HPDE6-E6E7 (cell line): ENCODE results near the gene CHRNA10.

ENCODE experiments used
- DNase-seq: peaks from one replicate; pipeline ENCODE4 v3.0.0; 2011; ENCODE audit warnings: missing footprints; ENCODE audit errors: extremely low spot score

Gene CHRNA10, protein sequence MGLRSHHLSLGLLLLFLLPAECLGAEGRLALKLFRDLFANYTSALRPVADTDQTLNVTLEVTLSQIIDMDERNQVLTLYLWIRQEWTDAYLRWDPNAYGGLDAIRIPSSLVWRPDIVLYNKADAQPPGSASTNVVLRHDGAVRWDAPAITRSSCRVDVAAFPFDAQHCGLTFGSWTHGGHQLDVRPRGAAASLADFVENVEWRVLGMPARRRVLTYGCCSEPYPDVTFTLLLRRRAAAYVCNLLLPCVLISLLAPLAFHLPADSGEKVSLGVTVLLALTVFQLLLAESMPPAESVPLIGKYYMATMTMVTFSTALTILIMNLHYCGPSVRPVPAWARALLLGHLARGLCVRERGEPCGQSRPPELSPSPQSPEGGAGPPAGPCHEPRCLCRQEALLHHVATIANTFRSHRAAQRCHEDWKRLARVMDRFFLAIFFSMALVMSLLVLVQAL

DNA sequence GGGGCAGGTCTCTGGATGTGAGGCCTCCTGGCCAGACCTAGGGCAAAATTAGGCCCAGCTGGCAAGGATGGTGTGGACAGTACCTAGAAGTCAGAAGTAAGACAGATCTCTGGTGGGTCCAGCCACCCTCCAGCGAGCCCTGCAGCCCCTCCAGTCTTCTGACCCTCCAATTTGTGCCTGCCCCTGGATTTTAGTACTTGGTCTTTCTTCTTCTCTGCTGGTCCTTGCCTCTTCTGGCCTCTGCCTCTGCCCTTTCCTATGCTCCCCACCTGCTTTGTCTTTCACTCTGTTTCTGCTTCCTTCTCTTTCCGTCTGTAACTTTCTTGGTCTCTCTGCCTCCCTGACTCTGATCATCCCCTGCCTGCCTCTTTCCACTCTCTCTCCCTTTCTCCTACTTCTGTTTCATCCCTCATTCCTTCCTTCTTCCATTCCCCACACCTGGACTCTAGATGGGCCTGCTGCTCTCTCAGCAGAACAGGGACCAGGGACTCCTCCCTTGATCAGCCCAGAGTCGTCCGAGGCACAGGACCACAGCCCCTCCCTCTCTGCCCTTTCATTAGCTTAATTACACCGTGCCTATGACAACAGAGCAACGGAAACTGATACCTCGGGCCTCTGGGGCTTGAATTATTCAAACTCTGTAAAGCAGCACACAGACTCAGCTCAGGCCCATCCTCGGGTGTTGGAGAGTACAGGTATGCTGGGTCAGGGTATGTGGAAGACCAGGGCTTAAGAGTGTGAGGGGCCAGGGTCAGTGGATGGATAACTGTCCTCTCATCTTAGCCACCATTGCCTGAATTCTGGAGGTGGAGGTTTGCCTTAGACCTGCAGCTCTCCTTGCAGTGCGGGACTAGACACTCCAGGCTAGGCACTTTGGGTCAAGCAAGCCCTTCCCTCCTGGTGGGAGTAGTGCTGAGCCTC is at the start of gene CHRNA10:
TSS of gene CHRNA10 (minus strand) at position 51 of the 921 bp plus-strand sequence. CDS start 72 bp downstream, outside the sequence.
- DNase-seq: no peak

DNA sequence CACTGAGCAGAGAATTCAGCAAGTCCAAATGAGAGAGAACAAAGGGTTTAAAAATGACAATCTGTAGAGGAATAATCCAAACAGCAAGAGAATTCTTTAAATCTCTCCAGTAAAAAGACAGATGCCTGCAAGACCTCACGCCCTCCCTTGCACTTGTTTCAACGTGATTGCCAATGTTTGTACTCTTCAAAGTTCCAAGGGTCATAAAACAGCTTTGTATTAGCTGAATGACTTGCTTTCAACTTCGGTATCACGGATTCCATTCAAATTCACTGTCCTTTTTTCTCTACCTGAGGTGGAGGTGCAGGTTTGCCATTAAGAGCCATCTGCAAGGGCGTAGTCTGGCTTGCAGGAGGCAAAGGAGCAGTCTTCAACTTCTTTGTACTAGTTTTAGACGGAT is 41.1 kb upstream of the CHRNA10 start:
- DNase-seq: no peak

- no peak for DNase-seq
Observed at GRCh38 chr11:3710485-3711259, 39.5 kb upstream of the CHRNA10 start.

- no peak for DNase-seq
Observed at GRCh38 chr11:3709977-3710376, 38.8 kb upstream of the CHRNA10 start.

DNA sequence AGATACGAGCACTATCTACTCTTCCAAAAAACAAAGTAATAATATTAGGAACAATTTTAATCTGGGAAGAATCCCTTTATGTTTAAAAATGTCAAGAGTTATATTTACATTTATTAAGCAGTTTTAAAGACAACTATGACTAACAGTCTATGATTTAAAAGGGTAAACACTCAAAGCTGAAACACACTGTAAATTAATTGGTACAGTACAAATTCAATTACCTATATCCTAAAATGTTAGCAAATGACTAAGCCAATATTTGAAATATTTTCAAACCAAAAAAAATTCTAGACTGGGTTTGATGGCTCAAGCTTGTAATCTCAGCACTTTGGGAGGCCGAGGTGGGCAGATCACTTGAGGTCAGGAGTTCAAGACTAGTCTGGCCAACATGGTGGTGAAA is 36.0 kb upstream of the CHRNA10 start:
- DNase-seq: no peak

DNA sequence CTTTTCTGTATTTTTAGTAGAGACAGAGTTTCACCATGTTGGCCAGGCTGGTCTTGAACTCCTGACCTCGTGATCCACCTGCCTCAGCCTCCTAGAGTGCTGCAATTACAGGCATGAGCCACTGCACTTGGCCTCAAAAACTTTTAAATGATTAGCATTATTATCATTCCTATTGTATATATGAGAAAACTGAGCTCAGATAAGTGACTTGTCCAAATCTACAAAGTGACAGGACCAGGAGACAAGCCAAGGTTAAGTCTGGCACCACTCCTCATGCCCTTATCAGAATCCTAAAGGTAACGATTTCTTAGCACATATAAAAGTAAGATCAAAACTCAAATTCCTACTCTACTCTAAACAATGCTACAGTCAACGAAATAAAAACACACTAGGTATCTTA is 32.2 kb upstream of the CHRNA10 start:
- no peak for DNase-seq

DNA sequence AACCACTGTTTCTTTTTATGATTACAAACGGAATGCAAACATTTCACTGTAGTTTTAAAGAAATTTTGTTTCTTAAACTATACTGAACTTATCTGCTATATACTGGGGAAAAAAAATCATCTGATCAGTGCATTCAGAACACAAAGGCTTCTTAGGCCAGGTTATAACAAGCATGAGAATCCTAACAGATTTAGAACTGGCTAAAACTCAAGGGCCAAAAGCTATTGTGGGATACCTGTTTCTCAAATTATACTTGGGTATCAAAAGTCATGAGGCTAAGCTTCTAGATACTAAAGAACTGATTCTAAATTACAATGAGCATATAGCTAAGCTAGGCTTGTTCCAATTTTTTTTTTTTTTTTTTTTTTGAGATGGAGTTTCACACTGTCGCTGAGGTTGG is 29.7 kb upstream of the CHRNA10 start:
- DNase-seq: no peak

GRCh38 chr11:3700410-3700809 is 29.2 kb upstream of the CHRNA10 start:
- no peak for DNase-seq

- DNase-seq: no peak
Observed at GRCh38 chr11:3686751-3687150, 15.6 kb upstream of the CHRNA10 start.

GRCh38 chr11:3685923-3686322 is 14.7 kb upstream of the CHRNA10 start:
- DNase-seq: no peak

GRCh38 chr11:3684819-3685172 is 13.6 kb upstream of the CHRNA10 start:
- no peak for DNase-seq

- no peak for DNase-seq
Observed at GRCh38 chr11:3684129-3684818, 13.1 kb upstream of the CHRNA10 start.

- DNase-seq: no peak
Observed at GRCh38 chr11:3683039-3683438, 11.9 kb upstream of the CHRNA10 start.

DNA sequence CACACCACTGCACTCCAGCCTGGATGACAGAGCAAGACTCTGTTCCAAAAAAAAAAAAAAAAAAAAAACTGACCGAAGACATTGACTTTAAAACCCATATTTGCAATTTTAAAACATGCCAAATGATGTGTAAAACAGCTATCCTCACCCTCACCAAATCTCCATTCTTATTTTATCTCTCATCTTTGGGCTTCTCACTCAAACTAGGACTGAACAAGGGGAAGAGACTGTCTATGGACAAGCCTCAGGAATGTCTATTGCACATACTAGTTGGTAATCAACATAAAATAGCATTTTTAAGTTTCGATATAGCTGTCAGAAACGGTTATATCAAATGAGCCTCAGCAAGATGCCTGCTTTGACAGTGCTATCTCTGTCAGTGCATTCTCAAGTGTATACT is 7.9 kb upstream of the CHRNA10 start:
- DNase-seq: no peak

- no peak for DNase-seq
Observed at GRCh38 chr11:3675971-3676370, 4.8 kb upstream of the CHRNA10 start.

DNA sequence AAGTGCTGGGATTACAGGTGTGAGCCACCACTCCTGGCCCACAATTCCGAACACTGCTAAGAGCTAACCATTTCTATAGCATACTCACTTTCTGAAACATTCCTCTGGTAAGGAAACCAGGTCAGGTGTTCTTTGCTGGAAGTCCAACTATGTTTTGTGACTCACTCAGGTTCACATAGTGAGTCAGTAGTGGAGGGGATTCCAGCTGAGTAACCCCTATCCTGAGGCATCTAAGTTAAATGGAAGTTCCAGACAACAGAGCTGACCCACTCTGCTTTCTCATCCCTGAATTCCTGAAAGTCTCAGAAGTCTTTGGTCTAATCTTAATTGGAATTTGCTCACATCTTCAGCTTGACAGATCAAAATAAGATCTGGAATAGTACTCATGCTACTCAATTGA is 3.0 kb upstream of the CHRNA10 start:
- peak; percentile 87 for DNase-seq

- no peak for DNase-seq
Observed at GRCh38 chr11:3669742-3670183, 1.4 kb downstream of the CHRNA10 start.

DNA sequence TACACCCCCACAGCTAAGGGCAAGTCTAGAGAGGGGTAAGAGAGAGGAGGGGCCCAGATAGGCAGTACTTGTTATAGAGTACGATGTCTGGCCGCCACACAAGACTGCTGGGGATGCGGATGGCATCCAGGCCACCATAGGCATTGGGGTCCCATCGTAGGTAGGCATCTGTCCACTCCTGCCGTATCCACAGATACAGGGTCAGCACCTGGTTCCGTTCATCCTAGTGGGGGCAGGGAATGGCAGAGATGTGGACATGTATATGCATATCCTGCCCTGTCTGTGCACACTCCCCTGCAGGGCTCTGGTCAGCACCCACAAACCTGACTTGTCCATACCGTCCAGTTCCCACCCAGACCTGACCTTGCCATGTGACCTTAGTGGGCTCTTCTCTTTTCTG is 2.1 kb downstream of the CHRNA10 start:
- DNase-seq: no peak

- no peak for DNase-seq
Observed at GRCh38 chr11:3667149-3668035, 3.8 kb downstream of the CHRNA10 start.

DNA sequence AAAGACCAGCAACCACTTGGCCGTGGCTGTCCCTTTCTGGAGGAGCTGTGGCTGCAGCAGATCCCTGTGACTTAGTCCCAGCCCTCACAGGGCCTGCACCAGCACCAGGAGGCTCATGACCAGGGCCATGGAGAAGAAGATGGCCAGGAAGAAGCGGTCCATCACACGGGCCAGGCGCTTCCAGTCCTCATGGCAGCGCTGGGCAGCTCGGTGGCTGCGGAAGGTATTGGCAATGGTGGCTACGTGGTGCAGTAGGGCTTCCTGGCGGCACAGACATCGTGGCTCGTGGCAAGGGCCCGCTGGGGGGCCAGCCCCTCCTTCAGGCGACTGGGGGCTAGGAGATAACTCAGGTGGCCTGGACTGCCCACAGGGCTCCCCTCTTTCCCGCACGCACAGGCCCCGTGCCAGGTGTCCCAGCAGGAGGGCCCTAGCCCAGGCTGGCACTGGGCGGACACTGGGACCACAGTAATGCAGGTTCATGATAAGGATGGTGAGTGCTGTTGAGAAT is 5.1 kb downstream of the CHRNA10 start:
- no peak for DNase-seq
